GM12872 (cell line): ENCODE data around the gene AGBL4.

Source experiments
- CTCF ChIP-seq: IDR thresholded peaks from 3 replicates; pipeline ENCODE4 v1.5.1; 2011; ENCODE audit warnings: low read depth, mild to moderate bottlenecking, low read length, moderate library complexity; ENCODE audit not compliant: insufficient read depth

AGBL4 gene

GRCh38 chr1:48924099-48924498 is 1099.7 kb downstream of the AGBL4 start:
- no peak for TF ChIP-seq CTCF

- TF ChIP-seq CTCF: no peak
Measured at GRCh38 chr1:48923116-48923515, 1100.6 kb downstream of the AGBL4 start.

GRCh38 chr1:48920851-48921250 is 1102.9 kb downstream of the AGBL4 start:
- TF ChIP-seq CTCF: no peak

DNA sequence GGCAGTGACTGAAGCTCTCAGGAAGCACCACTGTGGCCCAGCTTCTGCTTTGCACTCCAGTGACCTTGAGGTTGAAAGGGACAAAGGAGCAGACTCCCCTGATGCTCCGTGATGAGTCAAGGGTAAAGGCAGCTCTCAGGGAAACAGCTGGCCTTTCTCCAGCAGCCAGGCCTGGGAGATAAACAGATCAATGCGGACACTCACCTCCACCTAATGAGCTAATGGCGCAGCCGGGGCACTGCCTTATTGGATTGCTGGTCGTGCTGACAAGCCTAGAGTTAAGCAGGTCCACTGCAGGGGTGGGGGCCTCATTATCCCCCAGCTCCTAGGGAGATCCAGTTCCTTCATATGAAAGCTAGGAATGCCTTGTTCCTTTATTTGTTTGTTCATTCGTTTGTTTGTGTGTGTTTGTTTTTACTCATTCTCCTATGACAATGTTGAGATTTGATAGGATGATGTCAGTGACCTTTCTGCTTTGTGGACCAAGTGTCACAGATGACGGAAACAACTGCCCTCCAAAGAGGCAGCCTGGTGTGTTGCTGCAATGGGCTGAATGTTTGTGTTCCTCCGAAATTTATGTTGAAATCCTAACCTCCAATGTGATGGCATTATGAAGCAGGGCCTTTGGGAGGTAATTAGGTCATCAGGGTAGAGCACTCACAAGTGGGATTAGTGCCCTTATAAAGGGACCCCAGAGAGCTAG is 1105.7 kb downstream of the AGBL4 start:
- TF ChIP-seq CTCF: no peak

GRCh38 chr1:48917070-48917454 is 1106.7 kb downstream of the AGBL4 start:
- no peak for TF ChIP-seq CTCF

GRCh38 chr1:48916130-48917069 is 1107.4 kb downstream of the AGBL4 start:
- peak; percentile 53; the same call in 2 of the 3 replicates for TF ChIP-seq CTCF

DNA sequence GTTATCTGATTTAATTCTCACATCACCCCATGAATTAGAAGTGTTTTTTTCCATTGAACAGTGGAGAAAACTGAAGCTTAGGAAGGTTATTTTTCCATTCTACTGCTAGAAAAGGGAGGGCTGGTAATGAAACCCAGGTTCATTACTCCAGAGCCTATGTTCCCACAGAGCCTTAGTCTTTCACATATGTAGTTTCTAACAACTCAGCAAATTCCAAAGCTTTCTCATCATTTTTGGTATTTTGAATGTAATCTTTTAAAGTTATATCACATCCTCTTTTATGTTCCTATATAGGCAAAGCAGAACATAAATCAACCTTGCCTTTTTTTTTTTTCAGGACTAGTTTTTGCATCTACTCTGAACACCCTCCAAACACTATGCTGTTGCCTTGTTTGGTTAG is 1115.1 kb downstream of the AGBL4 start:
- TF ChIP-seq CTCF: no peak
